ENCODE measurements around the gene CD248.

The CD248 gene

DNA sequence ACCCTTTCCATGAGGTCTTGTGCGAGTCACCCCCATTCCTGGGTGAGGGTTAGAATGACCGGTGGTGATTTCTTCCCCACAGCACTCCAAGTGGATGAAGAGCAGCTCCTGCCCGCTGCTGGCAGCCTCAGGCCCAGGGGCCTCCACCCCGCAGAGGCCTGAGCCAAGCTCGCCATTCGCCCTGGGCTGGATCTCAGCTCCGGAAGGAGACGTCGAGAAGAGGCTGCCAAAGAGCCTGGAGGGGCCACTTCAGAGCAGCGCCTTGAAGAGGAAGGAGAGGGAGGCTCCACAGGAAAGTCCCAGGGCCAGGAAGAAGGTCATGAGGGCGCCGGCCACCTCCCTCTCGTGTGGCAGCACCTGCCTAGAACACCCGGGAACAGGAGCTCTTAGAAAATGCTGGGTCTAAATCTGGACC is 46.4 kb upstream of the CD248 start:
- TF ChIP-seq POLR2AphosphoS5 (IDR thresholded peaks at IDR 0.05; ENCODE audit: low read depth): no peak
- TF ChIP-seq, protein P1, sequence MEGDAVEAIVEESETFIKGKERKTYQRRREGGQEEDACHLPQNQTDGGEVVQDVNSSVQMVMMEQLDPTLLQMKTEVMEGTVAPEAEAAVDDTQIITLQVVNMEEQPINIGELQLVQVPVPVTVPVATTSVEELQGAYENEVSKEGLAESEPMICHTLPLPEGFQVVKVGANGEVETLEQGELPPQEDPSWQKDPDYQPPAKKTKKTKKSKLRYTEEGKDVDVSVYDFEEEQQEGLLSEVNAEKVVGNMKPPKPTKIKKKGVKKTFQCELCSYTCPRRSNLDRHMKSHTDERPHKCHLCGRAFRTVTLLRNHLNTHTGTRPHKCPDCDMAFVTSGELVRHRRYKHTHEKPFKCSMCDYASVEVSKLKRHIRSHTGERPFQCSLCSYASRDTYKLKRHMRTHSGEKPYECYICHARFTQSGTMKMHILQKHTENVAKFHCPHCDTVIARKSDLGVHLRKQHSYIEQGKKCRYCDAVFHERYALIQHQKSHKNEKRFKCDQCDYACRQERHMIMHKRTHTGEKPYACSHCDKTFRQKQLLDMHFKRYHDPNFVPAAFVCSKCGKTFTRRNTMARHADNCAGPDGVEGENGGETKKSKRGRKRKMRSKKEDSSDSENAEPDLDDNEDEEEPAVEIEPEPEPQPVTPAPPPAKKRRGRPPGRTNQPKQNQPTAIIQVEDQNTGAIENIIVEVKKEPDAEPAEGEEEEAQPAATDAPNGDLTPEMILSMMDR (IDR thresholded peaks at IDR 0.05; ENCODE audit: insufficient read depth, low read length): no peak
- TF ChIP-seq, protein P2, sequence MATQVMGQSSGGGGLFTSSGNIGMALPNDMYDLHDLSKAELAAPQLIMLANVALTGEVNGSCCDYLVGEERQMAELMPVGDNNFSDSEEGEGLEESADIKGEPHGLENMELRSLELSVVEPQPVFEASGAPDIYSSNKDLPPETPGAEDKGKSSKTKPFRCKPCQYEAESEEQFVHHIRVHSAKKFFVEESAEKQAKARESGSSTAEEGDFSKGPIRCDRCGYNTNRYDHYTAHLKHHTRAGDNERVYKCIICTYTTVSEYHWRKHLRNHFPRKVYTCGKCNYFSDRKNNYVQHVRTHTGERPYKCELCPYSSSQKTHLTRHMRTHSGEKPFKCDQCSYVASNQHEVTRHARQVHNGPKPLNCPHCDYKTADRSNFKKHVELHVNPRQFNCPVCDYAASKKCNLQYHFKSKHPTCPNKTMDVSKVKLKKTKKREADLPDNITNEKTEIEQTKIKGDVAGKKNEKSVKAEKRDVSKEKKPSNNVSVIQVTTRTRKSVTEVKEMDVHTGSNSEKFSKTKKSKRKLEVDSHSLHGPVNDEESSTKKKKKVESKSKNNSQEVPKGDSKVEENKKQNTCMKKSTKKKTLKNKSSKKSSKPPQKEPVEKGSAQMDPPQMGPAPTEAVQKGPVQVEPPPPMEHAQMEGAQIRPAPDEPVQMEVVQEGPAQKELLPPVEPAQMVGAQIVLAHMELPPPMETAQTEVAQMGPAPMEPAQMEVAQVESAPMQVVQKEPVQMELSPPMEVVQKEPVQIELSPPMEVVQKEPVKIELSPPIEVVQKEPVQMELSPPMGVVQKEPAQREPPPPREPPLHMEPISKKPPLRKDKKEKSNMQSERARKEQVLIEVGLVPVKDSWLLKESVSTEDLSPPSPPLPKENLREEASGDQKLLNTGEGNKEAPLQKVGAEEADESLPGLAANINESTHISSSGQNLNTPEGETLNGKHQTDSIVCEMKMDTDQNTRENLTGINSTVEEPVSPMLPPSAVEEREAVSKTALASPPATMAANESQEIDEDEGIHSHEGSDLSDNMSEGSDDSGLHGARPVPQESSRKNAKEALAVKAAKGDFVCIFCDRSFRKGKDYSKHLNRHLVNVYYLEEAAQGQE (IDR thresholded peaks at IDR 0.05; ENCODE audit: insufficient replicate concordance, low read depth): no peak
- no peaks in the 10 kb centered on the region for H3K27me3 ChIP-seq (ENCODE audit: insufficient read depth, poor library complexity, severe bottlenecking)
- H3K4me3 ChIP-seq (replicated peaks; ENCODE audit: insufficient read depth, low read length): no peak overlapping the region
- no peak overlapping the region for H3K27ac ChIP-seq (replicated peaks)
- DNase-seq (ENCODE audit: low read depth in 1 of 2, low spot score in 1 of 2): no peak

DNA sequence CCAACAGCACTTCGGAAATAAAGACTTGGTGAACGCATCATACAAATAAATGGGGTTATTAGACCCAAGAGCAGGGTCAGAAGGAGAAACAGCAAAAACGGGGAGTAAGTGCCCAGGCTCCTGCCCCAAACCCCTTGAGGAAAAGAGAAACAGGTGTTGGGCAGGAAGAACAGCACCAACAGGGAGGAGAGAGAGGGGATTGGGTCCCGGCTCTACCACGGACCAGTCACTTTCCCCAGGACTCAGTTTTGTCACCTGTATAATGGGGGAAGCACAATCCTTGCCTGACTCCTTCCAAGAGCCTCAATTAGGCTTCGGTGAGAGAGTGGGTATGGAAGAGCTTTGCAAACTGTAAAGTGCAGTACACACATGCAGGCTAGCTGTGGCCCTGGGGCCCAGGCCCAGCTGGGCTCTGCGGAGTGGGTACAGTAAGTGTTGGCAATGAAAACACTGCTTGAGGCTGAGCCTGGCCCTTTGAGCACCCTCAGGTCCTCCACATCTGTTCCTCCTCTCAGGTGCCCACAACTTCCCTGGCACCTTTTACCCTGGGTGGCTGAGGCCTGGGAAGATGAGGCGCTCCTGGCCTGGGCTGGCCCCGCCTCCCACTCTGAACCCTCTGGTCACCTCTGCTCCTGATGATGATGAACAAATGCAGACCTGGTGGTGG is 45.8 kb upstream of the CD248 start:
- Histone ChIP-seq H3K4me3 (replicated peaks; ENCODE audit: insufficient read depth, low read length) (no peak overlapping the region), H3K27ac (replicated peaks) (no peak overlapping the region), H3K27me3 (ENCODE audit: insufficient read depth, poor library complexity, severe bottlenecking) (no peaks in the 10 kb centered on the region)
- TF ChIP-seq, protein P1 (IDR thresholded peaks at IDR 0.05; ENCODE audit: insufficient read depth, low read length): no peak
- peak; percentile 11; the same call in 1 of the 2 replicates for TF ChIP-seq POLR2AphosphoS5 (IDR thresholded peaks at IDR 0.05; ENCODE audit: low read depth)
- no peak for DNase-seq (ENCODE audit: low read depth in 1 of 2, low spot score in 1 of 2)

DNA sequence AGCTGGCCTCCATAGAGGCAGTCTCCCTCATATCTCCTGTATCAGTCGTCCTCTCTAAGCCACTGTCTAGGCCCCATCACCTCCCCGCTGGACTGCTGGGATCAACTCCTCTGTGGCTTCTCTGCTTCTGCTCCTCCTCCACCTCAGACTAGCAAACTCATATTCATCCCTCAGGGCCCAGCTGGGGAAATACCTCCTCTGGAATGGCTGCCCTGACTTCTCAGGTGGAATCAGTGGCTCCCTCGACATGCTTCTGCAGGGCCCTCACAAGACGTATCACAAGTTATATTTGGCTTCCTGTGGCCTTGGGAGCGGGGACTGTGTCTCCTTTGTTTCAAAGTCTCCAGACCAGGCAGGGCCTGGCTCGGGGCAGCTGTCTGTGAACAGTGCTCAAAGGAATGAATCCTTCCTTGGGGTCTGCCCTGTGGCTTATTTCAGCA is 44.7 kb upstream of the CD248 start:
- no peak for DNase-seq (ENCODE audit: low read depth in 1 of 2, low spot score in 1 of 2)
- Histone ChIP-seq H3K27me3 (ENCODE audit: insufficient read depth, poor library complexity, severe bottlenecking) (no peaks in the 10 kb centered on the region), H3K4me3 (replicated peaks; ENCODE audit: insufficient read depth, low read length) (no peak overlapping the region), H3K27ac (replicated peaks) (no peak overlapping the region)
- TF ChIP-seq SPI1 (IDR thresholded peaks at IDR 0.05; ENCODE audit: borderline replicate concordance, low read depth): no peak
- TF ChIP-seq, protein P1 (IDR thresholded peaks at IDR 0.05; ENCODE audit: insufficient read depth, low read length): no peak
- TF ChIP-seq POLR2AphosphoS5 (IDR thresholded peaks at IDR 0.05; ENCODE audit: low read depth): no peak; the same call in none of the 2 replicates
- TF ChIP-seq, protein P2 (IDR thresholded peaks at IDR 0.05; ENCODE audit: insufficient replicate concordance, low read depth): no peak
- no peak for TF ChIP-seq GABPA (IDR thresholded peaks at IDR 0.05; ENCODE audit: low read depth)

Data from HL-60 (cell line).